IPS DF 6.9 (cell line): ENCODE data around the gene DNAH10.
"Not testable (repeated sequence)": the region's sequence is repeated elsewhere in the genome, so short reads cannot be mapped to it uniquely, and the experiment has no call there.

Experiments used
- DNase-seq: peaks from one replicate; pipeline ENCODE4 v3.0.0-alpha.2; 2013; ENCODE audit warnings: low read depth, low spot score
- H3K27ac ChIP-seq: one replicate; pipeline ENCODE4 v1.5.1; 2013; ENCODE audit warnings: low read length, control low read depth
- H3K27me3 ChIP-seq: 2 replicates; pipeline ENCODE4 v1.6.1; 2013; ENCODE audit warnings: mild to moderate bottlenecking, low read length; ENCODE audit not compliant: control insufficient read depth, insufficient read depth
- H3K36me3 ChIP-seq: 2 replicates; pipeline ENCODE4 v1.6.1; 2013; ENCODE audit warnings: low read length; ENCODE audit not compliant: control insufficient read depth, insufficient read depth
- H3K4me1 ChIP-seq: 2 replicates; pipeline ENCODE4 v1.6.1; 2013; ENCODE audit warnings: low read length; ENCODE audit not compliant: control insufficient read depth, insufficient read depth
- H3K4me3 ChIP-seq: 2 replicates; pipeline ENCODE4 v1.5.1; 2013; ENCODE audit warnings: mild to moderate bottlenecking, low read length
- H3K9me3 ChIP-seq: 2 replicates; pipeline ENCODE4 v1.6.1; 2013; ENCODE audit warnings: low read length, inconsistent platforms; ENCODE audit not compliant: control insufficient read depth, insufficient read depth
- whole genome bisulfite sequencing: extraction: QIAGEN DNeasy Blood & Tissue Kit; methylation state at CpG from one replicate; pipeline ENCODE4 v1.1.7; 2013; ENCODE audit warnings: mixed read lengths, missing lambda C conversion rate; ENCODE audit not compliant: insufficient read length, insufficient coverage; 5-methylcytosine and 5-hydroxymethylcytosine counted together

DNAH10 gene

GRCh38 chr12:123945287-123946151 is 183.4 kb downstream of the DNAH10 start:
- H3K36me3 ChIP-seq = no peaks in the 10 kb centered on the region
- DNase-seq = no peak
- WGBS = no CpG with 5 or more reads among the region's 25 CpGs

GRCh38 chr12:123946152-123946515 is 184.0 kb downstream of the DNAH10 start:
- Histone ChIP-seq H3K27ac (no peak overlapping the region), H3K4me3 (no peak overlapping the region), H3K4me1 (no peaks in the 10 kb centered on the region), H3K27me3 (no peaks in the 10 kb centered on the region), H3K36me3 (no peaks in the 10 kb centered on the region), H3K9me3 (no peaks in the 10 kb centered on the region)
- no CpG with 5 or more reads among the region's 8 CpGs for WGBS
- no peak for DNase-seq

More at GRCh38 chr12:123945287-123946151, 183.4 kb downstream of the DNAH10 start:
- no peak overlapping the region for H3K4me3 ChIP-seq
- no peaks in the 10 kb centered on the region for H3K27me3 ChIP-seq
- H3K4me1 ChIP-seq = no peaks in the 10 kb centered on the region
- H3K27ac ChIP-seq = no peak overlapping the region
- H3K9me3 ChIP-seq = no peaks in the 10 kb centered on the region

- not testable (repeated sequence) for H3K4me3 ChIP-seq, H3K27me3 ChIP-seq, H3K27ac ChIP-seq, H3K9me3 ChIP-seq, H3K36me3 ChIP-seq, DNase-seq, H3K4me1 ChIP-seq
- no CpG with 5 or more reads among the region's 35 CpGs for WGBS
Observed at GRCh38 chr12:123946516-123947505, 184.7 kb downstream of the DNAH10 start.

DNA sequence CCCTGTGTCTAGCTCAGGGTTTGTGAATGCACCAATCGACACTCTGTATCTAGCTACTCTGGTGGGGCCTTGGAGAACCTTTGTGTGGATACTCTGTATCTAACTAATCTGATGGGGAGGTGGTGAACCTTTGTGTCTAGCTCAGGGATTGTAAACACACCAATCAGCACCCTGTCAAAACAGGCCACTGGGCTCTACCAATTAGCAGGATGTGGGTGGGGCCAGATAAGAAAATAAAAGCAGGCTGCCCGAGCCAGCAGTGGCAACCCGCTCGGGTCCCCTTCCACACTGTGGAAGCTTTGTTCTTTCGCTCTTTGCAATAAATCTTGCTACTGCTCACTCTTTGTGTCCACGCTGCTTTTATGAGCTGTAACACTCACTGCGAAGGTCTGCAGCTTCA is 185.4 kb downstream of the DNAH10 start:
- not testable (repeated sequence) for H3K36me3 ChIP-seq, H3K27ac ChIP-seq, H3K27me3 ChIP-seq, H3K4me3 ChIP-seq, DNase-seq, H3K9me3 ChIP-seq, H3K4me1 ChIP-seq
- WGBS = no CpG with 5 or more reads among the region's 7 CpGs

- Histone ChIP-seq H3K27me3 (no peaks in the 10 kb centered on the region), H3K27ac (no peak overlapping the region), H3K4me3 (no peak overlapping the region), H3K4me1 (no peaks in the 10 kb centered on the region), H3K36me3 (no peaks in the 10 kb centered on the region), H3K9me3 (no peaks in the 10 kb centered on the region)
- no CpG with 5 or more reads among the region's 11 CpGs for WGBS
- DNase-seq = no peak
Observed at GRCh38 chr12:123948401-123948795, 186.3 kb downstream of the DNAH10 start.

- no peak overlapping the region for H3K27ac ChIP-seq
- WGBS = no CpG with 5 or more reads among the region's 19 CpGs
- no peaks in the 10 kb centered on the region for H3K4me1 ChIP-seq
- H3K4me3 ChIP-seq = no peak overlapping the region
- no peaks in the 10 kb centered on the region for H3K27me3 ChIP-seq
- DNase-seq = no peak
- H3K9me3 ChIP-seq = no peaks in the 10 kb centered on the region
- no peaks in the 10 kb centered on the region for H3K36me3 ChIP-seq
Observed at GRCh38 chr12:123948796-123949769, 187.0 kb downstream of the DNAH10 start.

DNA sequence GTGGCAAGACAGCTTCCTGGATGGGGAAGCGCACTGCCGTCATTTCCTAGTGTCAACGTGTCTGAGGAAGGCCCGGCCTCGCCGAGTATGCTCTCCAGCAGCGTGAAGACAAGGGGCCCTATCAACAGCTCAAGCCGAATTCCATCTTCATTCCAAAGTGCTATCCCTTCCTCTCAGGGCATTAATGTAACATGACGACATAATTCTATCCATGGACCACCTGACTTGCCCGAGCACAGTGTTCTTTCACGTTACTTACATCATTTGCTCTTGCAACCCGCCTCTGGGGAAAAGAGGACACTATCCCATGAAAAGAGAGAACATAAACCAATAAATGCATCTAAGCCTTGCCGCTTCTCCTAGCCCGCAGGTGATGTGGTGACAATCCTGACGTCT is 187.7 kb downstream of the DNAH10 start:
- H3K4me3 ChIP-seq = no peak overlapping the region
- H3K36me3 ChIP-seq = no peaks in the 10 kb centered on the region
- WGBS = no CpG with 5 or more reads among the region's 15 CpGs

DNA sequence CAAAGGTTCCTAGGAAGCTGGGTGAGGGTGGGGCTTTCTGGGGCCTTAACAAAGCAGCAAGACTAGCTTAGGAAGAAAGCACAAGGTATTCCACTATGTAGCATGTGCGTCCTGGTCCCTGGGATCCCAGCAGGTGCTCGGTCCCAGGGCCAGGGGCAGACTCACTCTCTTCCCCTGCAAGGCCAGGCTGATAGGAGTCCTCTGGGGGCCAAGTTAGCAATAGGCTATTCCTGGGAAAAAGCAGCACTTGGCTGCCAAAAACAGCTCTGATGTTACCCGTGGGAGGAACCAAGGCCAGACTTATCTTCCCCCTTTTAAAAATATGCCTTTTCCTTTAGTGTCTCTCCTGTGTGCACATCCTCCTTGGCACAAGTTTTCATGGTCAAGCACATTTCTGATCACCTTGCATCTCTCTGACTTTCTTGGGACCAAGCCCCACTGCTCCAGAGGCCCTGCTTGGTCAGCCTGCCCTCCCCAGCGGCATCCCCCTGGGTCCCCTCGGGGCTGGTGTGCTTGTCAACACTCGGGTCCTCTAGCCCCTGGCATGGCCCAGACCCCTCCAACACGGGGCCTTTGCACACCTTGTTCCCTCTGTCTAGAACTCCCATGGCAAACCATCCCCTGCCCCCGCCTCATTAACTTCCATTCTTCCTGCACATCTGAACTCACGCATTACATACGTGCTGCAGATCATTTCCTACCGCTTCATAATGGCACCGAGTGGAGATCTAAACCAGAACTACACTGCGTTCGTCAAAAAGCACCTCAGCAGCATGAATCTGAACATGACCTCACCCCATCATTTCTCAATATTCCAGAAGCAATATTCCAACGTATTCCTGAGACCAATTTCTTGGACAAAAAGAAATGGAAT is 188.6 kb downstream of the DNAH10 start:
- H3K4me1 ChIP-seq = no peaks in the 10 kb centered on the region
- no peaks in the 10 kb centered on the region for H3K9me3 ChIP-seq
- no peaks in the 10 kb centered on the region for H3K27me3 ChIP-seq
- H3K36me3 ChIP-seq = no peaks in the 10 kb centered on the region
- WGBS = no CpG with 5 or more reads among the region's 15 CpGs
- H3K27ac ChIP-seq = no peak overlapping the region
- no peak overlapping the region for H3K4me3 ChIP-seq
- no peak for DNase-seq

More for the DNA sequence above, 187.7 kb downstream of the DNAH10 start:
- H3K4me1 ChIP-seq = no peaks in the 10 kb centered on the region
- H3K9me3 ChIP-seq = no peaks in the 10 kb centered on the region
- no peaks in the 10 kb centered on the region for H3K27me3 ChIP-seq
- DNase-seq = no peak
- H3K27ac ChIP-seq = no peak overlapping the region

DNA sequence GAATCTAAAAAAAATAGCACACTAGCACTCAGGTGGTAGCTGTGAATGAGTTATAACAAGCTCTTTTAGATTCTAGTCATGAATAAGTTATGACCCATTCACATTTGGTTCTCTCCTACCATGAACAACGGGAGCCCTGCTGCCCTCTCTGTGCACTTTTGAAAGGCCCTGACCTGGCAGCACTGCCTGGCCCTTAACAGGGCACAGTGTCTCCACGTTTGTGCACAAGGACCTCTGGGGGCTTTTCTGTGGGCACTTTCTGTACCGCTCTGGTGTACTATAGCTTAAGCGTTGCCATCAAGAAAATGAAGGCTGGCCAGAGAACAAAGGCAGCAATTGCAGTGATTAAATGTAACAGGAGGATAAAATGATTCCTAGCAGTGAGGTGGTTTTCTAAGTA is 189.4 kb downstream of the DNAH10 start:
- DNase-seq = no peak
- H3K27ac ChIP-seq = no peak overlapping the region
- WGBS = no CpG with 5 or more reads among the region's 4 CpGs

More for the DNA sequence above, 189.4 kb downstream of the DNAH10 start:
- no peak overlapping the region for H3K4me3 ChIP-seq
- H3K36me3 ChIP-seq = no peaks in the 10 kb centered on the region
- peaks cover 3% of the 10 kb centered on the region; the same call in 1 of the 2 replicates for H3K27me3 ChIP-seq
- H3K9me3 ChIP-seq = no peaks in the 10 kb centered on the region
- no peaks in the 10 kb centered on the region for H3K4me1 ChIP-seq
